Activated CD8-positive, alpha-beta T cell treated with anti-CD3 and anti-CD28 coated beads for 36 hours (primary cell): ENCODE results near the gene GRIA1. TPM values are rescaled to one million over a fixed set of nuclear protein-coding genes. Genes with fewer than 3 reads are reported as not detected.

Experiments used
- ATAC-seq: fragments of 200-7000 bp; cut with Tn5 transposase; one replicate; pipeline ENCODE4 v1.10.0; 2021; ENCODE audit warnings: mild to moderate bottlenecking, moderate library complexity
- CTCF ChIA-PET: fragments of 350-600 bp; sonication (Branson Sonifier 250); formaldehyde crosslinking; loops from one replicate; lab custom pipeline; 2021; ENCODE audit warnings: antibody characterized with exemption; lab: Charles Lee
- POLR2A ChIA-PET: fragments of 350-600 bp; sonication (Branson Sonifier 250); formaldehyde crosslinking; loops from one replicate; lab custom pipeline; 2021; ENCODE audit warnings: antibody characterized with exemption; lab: Charles Lee
- DNase-seq: peaks from one replicate; pipeline ENCODE4 v3.0.0-alpha.2; 2020
- H3K27ac Mint-ChIP-seq: one replicate; pipeline ENCODE4 v1.8.0; 2021; ENCODE audit warnings: mild to moderate bottlenecking, mixed read lengths
- H3K27me3 Mint-ChIP-seq: one replicate; pipeline ENCODE4 v1.8.0; 2021; ENCODE audit warnings: mixed read lengths
- H3K36me3 Mint-ChIP-seq: one replicate; pipeline ENCODE4 v1.8.0; 2021; ENCODE audit warnings: low read depth, mixed read lengths
- H3K4me1 Mint-ChIP-seq: one replicate; pipeline ENCODE4 v1.8.0; 2021; ENCODE audit warnings: low read depth, mixed read lengths
- H3K4me3 Mint-ChIP-seq: one replicate; pipeline ENCODE4 v1.8.0; 2021; ENCODE audit warnings: mild to moderate bottlenecking, moderate library complexity, mixed read lengths
- H3K9me3 Mint-ChIP-seq: one replicate; pipeline ENCODE4 v1.8.0; 2021; ENCODE audit warnings: mixed read lengths
- intact Hi-C: fragments of 100-400 bp; cut with micrococcal nuclease; formaldehyde crosslinking; loops from one replicate; pipeline ENCODE4 v1.10.0; 2022
- total RNA-seq, 2 experiments: library from RNA; stranded (reverse); gene quantifications; one replicate each; pipeline ENCODE4 v1.2.3, GENCODE V29; 2021
- TF ChIP-seq, protein P1 (sequence below): fragments of 200-600 bp; IDR thresholded peaks from one replicate; pipeline ENCODE4 v1.8.0; 2022; ENCODE audit warnings: antibody characterized with exemption, mild to moderate bottlenecking

Gene GRIA1
- total RNA-seq, 2 experiments from 2014 or later = not detected

DNA sequence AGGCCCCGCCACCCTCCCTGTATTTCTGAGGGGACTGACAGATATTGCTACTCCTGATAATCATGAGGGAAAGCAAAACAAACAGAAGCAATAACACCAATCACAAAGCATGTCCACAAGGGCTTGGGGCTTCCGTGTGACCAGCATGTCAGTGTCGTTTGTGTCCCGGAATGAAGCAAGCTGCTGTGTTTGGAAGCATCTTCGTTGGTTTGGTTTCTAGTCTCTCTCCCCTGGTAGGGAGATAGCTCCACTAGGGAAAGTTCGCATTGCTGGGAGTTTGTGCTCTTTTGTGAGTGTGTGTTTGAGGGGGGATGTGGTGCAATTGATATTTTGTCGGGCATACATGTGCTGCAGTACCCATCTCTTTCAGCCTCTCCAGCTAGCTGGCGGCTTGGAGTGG, 1.4 kb downstream of the GRIA1 start:
- CTCF ChIA-PET = no interaction called here

DNA sequence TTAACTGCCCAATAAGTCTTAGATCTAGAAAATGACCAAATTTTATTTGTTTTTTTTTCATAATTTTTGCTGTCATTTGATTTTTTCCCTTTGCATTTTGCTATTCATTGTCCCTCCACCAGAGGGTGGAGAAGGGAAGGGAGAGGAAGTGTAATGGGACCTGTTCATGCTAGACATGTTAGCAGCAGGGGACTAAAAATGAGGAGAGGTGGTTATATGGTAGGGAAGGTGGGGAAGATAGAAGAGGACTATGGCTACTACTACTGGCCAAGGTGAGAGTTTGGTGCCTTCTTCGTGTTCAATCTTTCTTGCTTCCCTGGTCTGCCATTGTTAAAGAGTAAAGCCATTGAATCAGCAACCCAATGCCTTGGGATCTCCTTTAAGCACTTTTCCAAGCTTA, 6.4 kb downstream of the GRIA1 start:
- Mint-ChIP-seq H3K4me1 (no peaks in the 10 kb centered on the region), H3K36me3 (no peaks in the 10 kb centered on the region), H3K27ac (no peak overlapping the region), H3K27me3 (peaks cover 11% of the 10 kb centered on the region), H3K4me3 (no peak overlapping the region), H3K9me3 (no peaks in the 10 kb centered on the region)
- ATAC-seq = no peak
- intact Hi-C loops = loop anchor here (10.0 kb wide), 1 partner anchor 468 kb away; no protein-coding TSS in a partner anchor
- TF ChIP-seq, protein P1, sequence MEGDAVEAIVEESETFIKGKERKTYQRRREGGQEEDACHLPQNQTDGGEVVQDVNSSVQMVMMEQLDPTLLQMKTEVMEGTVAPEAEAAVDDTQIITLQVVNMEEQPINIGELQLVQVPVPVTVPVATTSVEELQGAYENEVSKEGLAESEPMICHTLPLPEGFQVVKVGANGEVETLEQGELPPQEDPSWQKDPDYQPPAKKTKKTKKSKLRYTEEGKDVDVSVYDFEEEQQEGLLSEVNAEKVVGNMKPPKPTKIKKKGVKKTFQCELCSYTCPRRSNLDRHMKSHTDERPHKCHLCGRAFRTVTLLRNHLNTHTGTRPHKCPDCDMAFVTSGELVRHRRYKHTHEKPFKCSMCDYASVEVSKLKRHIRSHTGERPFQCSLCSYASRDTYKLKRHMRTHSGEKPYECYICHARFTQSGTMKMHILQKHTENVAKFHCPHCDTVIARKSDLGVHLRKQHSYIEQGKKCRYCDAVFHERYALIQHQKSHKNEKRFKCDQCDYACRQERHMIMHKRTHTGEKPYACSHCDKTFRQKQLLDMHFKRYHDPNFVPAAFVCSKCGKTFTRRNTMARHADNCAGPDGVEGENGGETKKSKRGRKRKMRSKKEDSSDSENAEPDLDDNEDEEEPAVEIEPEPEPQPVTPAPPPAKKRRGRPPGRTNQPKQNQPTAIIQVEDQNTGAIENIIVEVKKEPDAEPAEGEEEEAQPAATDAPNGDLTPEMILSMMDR = no peak
- ChIA-PET POLR2A (no interaction called here), CTCF (interaction anchor here (1.0 to 1.1 kb wide), 2 partner anchors 17 to 468 kb away, joined by 3 read pairs; no protein-coding TSS in a partner anchor)
- no peak for DNase-seq

More for the DNA sequence above, 1.4 kb downstream of the GRIA1 start:
- ATAC-seq (no peak), DNase-seq (no peak)
- intact Hi-C loops = loop anchor here (10.0 kb wide), 1 partner anchor 473 kb away; no protein-coding TSS in a partner anchor
- TF ChIP-seq, protein P1 = no peak
- H3K27ac Mint-ChIP-seq = no peak overlapping the region
- POLR2A ChIA-PET = no interaction called here
- H3K4me1 Mint-ChIP-seq = no peaks in the 10 kb centered on the region
- H3K27me3 Mint-ChIP-seq = peaks cover 37% of the 10 kb centered on the region
- no peaks in the 10 kb centered on the region for H3K36me3 Mint-ChIP-seq
- H3K9me3 Mint-ChIP-seq = no peaks in the 10 kb centered on the region
- H3K4me3 Mint-ChIP-seq = no peak overlapping the region

DNA sequence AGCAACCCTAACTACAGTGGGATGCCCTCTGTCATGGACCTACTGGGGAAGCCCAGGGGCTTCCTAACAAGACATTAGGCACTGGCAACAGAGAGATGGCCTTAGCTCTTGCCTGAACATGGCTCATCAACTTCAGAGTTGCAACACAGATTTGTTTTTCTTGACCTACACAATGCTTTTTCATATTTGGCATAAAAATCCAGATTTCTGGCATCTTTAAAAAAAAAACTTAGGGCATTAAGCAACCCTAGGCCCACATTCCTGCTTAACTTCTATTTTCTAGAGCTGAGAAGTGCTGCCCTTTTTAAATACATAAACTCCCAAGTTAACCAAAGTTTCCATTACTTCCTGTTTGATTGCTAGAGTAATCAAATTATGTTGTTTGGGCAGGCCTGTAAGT, 8.0 kb downstream of the GRIA1 start:
- Mint-ChIP-seq H3K4me1 (no peaks in the 10 kb centered on the region), H3K4me3 (no peak overlapping the region), H3K27me3 (peaks cover 3% of the 10 kb centered on the region), H3K36me3 (no peaks in the 10 kb centered on the region), H3K27ac (no peak overlapping the region), H3K9me3 (no peaks in the 10 kb centered on the region)
- DNase-seq (no peak), ATAC-seq (no peak)
- intact Hi-C loops = loop anchor here (10.0 kb wide), 1 partner anchor 466 kb away; no protein-coding TSS in a partner anchor
- TF ChIP-seq, protein P1 = no peak
- CTCF ChIA-PET = no interaction called here
- POLR2A ChIA-PET = no interaction called here

DNA sequence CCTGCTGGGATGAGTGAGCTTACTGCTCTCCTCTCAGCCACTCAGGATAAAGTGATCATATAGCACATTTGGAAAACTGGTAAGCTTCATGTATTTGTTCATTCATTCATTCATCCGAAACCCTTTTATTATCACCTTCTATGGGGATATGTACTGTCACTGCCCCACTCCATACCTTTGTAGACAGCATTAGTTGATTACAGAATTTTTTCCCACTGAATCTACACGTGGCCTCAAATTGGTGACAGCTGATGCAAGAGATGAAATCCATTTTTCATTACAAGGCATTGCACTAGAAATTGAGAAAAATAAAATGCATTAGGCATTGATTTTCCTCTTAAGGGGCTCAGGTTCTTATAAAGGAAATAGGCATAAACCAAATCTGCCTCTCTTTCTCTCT, 9.7 kb downstream of the GRIA1 start:
- H3K9me3 Mint-ChIP-seq = no peaks in the 10 kb centered on the region

DNA sequence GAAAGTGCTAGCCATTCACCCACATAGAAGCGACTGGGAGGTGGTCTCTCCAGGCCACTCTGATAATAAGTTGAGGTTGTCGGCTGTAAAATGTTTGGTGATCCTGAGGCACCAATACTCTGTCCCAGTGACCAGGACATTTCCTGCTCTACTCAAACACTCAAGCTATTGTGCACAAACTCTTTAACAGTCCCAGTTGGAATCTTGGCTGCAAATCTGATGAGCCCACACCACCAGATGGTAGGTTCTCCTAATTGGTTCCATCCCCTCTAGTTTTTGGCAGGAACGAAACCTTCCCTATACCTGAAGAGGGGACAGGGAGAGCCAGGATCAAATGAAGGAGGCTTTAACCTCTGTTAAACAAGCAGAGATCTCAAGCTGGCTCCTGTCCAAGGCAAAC, 14.3 kb downstream of the GRIA1 start:
- ATAC-seq = no peak
- Mint-ChIP-seq H3K4me3 (no peak overlapping the region), H3K9me3 (no peaks in the 10 kb centered on the region), H3K27me3 (no peaks in the 10 kb centered on the region), H3K36me3 (no peaks in the 10 kb centered on the region), H3K27ac (no peak overlapping the region), H3K4me1 (no peaks in the 10 kb centered on the region)
- ChIA-PET CTCF (no interaction called here), POLR2A (no interaction called here)
- TF ChIP-seq, protein P1 = no peak
- intact Hi-C loops = no loop called here
- DNase-seq = no peak

More for the DNA sequence above, 9.7 kb downstream of the GRIA1 start:
- ATAC-seq (no peak), DNase-seq (no peak)
- ChIA-PET CTCF (no interaction called here), POLR2A (no interaction called here)
- Mint-ChIP-seq H3K27me3 (peaks cover 1% of the 10 kb centered on the region), H3K27ac (no peak overlapping the region), H3K36me3 (no peaks in the 10 kb centered on the region), H3K4me1 (no peaks in the 10 kb centered on the region), H3K4me3 (no peak overlapping the region)
- TF ChIP-seq, protein P1 = no peak
- intact Hi-C loops = no loop called here
